ENCODE data around the gene CACNA1B.

Gene CACNA1B

GRCh38 chr9:137870432-137870831 is 7.2 kb upstream of the CACNA1B start:
- Histone ChIP-seq H3K36me3 (ENCODE audit: insufficient read depth, insufficient read length, low read length) (no peaks in the 10 kb centered on the region), H3K4me1 (ENCODE audit: insufficient read depth, insufficient read length) (no peaks in the 10 kb centered on the region), H3K9me3 (ENCODE audit: insufficient read depth, low read length) (no peaks in the 10 kb centered on the region), H3K4me3 (ENCODE audit: insufficient read length, low read depth) (no peak overlapping the region), H3K27me3 (ENCODE audit: insufficient read depth, insufficient read length) (peaks cover 23% of the 10 kb centered on the region), H3K9ac (ENCODE audit: insufficient read length, low read depth) (no peak overlapping the region)
- DNase-seq (ENCODE audit: low read depth, low spot score): no peak
- no peak for TF ChIP-seq SUZ12 (IDR thresholded peaks at IDR 0.05; ENCODE audit: extremely low read depth, insufficient read depth, insufficient read length)
- TF ChIP-seq YY1 (IDR thresholded peaks at IDR 0.05; ENCODE audit: insufficient read depth, insufficient read length): no peak
- no peak for TF ChIP-seq ZNF274 (IDR thresholded peaks at IDR 0.05; ENCODE audit: low read depth, low read length)

GRCh38 chr9:137872296-137872695 is 5.3 kb upstream of the CACNA1B start:
- peaks cover 42% of the 10 kb centered on the region for H3K27me3 ChIP-seq (ENCODE audit: insufficient read depth, insufficient read length)
- no peak overlapping the region for H3K4me3 ChIP-seq (ENCODE audit: insufficient read length, low read depth)
- no peak overlapping the region for H3K9ac ChIP-seq (ENCODE audit: insufficient read length, low read depth)
- H3K4me1 ChIP-seq (ENCODE audit: insufficient read depth, insufficient read length): no peaks in the 10 kb centered on the region
- H3K9me3 ChIP-seq (ENCODE audit: insufficient read depth, low read length): no peaks in the 10 kb centered on the region
- TF ChIP-seq SUZ12 (IDR thresholded peaks at IDR 0.05; ENCODE audit: extremely low read depth, insufficient read depth, insufficient read length): no peak
- no peak for TF ChIP-seq YY1 (IDR thresholded peaks at IDR 0.05; ENCODE audit: insufficient read depth, insufficient read length)
- TF ChIP-seq ZNF274 (IDR thresholded peaks at IDR 0.05; ENCODE audit: low read depth, low read length): no peak
- no peak for DNase-seq (ENCODE audit: low read depth, low spot score)
- no peaks in the 10 kb centered on the region for H3K36me3 ChIP-seq (ENCODE audit: insufficient read depth, insufficient read length, low read length)

- H3K4me3 ChIP-seq (ENCODE audit: insufficient read length, low read depth): no peak overlapping the region
- H3K36me3 ChIP-seq (ENCODE audit: insufficient read depth, insufficient read length, low read length): no peaks in the 10 kb centered on the region
- no peak overlapping the region for H3K9ac ChIP-seq (ENCODE audit: insufficient read length, low read depth)
- peaks cover 45% of the 10 kb centered on the region for H3K27me3 ChIP-seq (ENCODE audit: insufficient read depth, insufficient read length)
- TF ChIP-seq YY1 (IDR thresholded peaks at IDR 0.05; ENCODE audit: insufficient read depth, insufficient read length) (no peak), SUZ12 (IDR thresholded peaks at IDR 0.05; ENCODE audit: extremely low read depth, insufficient read depth, insufficient read length) (no peak), ZNF274 (IDR thresholded peaks at IDR 0.05; ENCODE audit: low read depth, low read length) (no peak)
- H3K9me3 ChIP-seq (ENCODE audit: insufficient read depth, low read length): no peaks in the 10 kb centered on the region
- DNase-seq (ENCODE audit: low read depth, low spot score): no peak
- no peaks in the 10 kb centered on the region for H3K4me1 ChIP-seq (ENCODE audit: insufficient read depth, insufficient read length)
Observed at GRCh38 chr9:137873408-137873807, 4.2 kb upstream of the CACNA1B start.

GRCh38 chr9:137873858-137874362 is 3.7 kb upstream of the CACNA1B start:
- no peak for TF ChIP-seq ZNF274 (IDR thresholded peaks at IDR 0.05; ENCODE audit: low read depth, low read length)
- TF ChIP-seq YY1 (IDR thresholded peaks at IDR 0.05; ENCODE audit: insufficient read depth, insufficient read length): no peak
- no peak for TF ChIP-seq SUZ12 (IDR thresholded peaks at IDR 0.05; ENCODE audit: extremely low read depth, insufficient read depth, insufficient read length)

GRCh38 chr9:137875354-137875753 is 2.2 kb upstream of the CACNA1B start:
- no peak overlapping the region for H3K4me3 ChIP-seq (ENCODE audit: insufficient read length, low read depth)
- H3K9me3 ChIP-seq (ENCODE audit: insufficient read depth, low read length): no peaks in the 10 kb centered on the region
- H3K27me3 ChIP-seq (ENCODE audit: insufficient read depth, insufficient read length): peaks cover 46% of the 10 kb centered on the region
- DNase-seq (ENCODE audit: low read depth, low spot score): no peak
- no peak for TF ChIP-seq YY1 (IDR thresholded peaks at IDR 0.05; ENCODE audit: insufficient read depth, insufficient read length)
- no peak for TF ChIP-seq ZNF274 (IDR thresholded peaks at IDR 0.05; ENCODE audit: low read depth, low read length)
- H3K4me1 ChIP-seq (ENCODE audit: insufficient read depth, insufficient read length): peaks cover 3% of the 10 kb centered on the region
- H3K9ac ChIP-seq (ENCODE audit: insufficient read length, low read depth): no peak overlapping the region
- H3K36me3 ChIP-seq (ENCODE audit: insufficient read depth, insufficient read length, low read length): peaks cover 17% of the 10 kb centered on the region

More at GRCh38 chr9:137873858-137874362, 3.7 kb upstream of the CACNA1B start:
- peaks cover 46% of the 10 kb centered on the region for H3K27me3 ChIP-seq (ENCODE audit: insufficient read depth, insufficient read length)
- H3K4me1 ChIP-seq (ENCODE audit: insufficient read depth, insufficient read length): peaks cover 3% of the 10 kb centered on the region
- no peak for DNase-seq (ENCODE audit: low read depth, low spot score)
- H3K9ac ChIP-seq (ENCODE audit: insufficient read length, low read depth): no peak overlapping the region
- H3K4me3 ChIP-seq (ENCODE audit: insufficient read length, low read depth): no peak overlapping the region
- no peaks in the 10 kb centered on the region for H3K9me3 ChIP-seq (ENCODE audit: insufficient read depth, low read length)
- peaks cover 3% of the 10 kb centered on the region for H3K36me3 ChIP-seq (ENCODE audit: insufficient read depth, insufficient read length, low read length)

- H3K4me3 ChIP-seq (ENCODE audit: insufficient read length, low read depth): no peak overlapping the region
- H3K9ac ChIP-seq (ENCODE audit: insufficient read length, low read depth): no peak overlapping the region
- TF ChIP-seq ZNF274 (IDR thresholded peaks at IDR 0.05; ENCODE audit: low read depth, low read length) (no peak), SUZ12 (IDR thresholded peaks at IDR 0.05; ENCODE audit: extremely low read depth, insufficient read depth, insufficient read length) (no peak), YY1 (IDR thresholded peaks at IDR 0.05; ENCODE audit: insufficient read depth, insufficient read length) (no peak)
- no peak for DNase-seq (ENCODE audit: low read depth, low spot score)
- peaks cover 46% of the 10 kb centered on the region for H3K27me3 ChIP-seq (ENCODE audit: insufficient read depth, insufficient read length)
- peaks cover 3% of the 10 kb centered on the region for H3K4me1 ChIP-seq (ENCODE audit: insufficient read depth, insufficient read length)
- H3K36me3 ChIP-seq (ENCODE audit: insufficient read depth, insufficient read length, low read length): peaks cover 22% of the 10 kb centered on the region
- H3K9me3 ChIP-seq (ENCODE audit: insufficient read depth, low read length): no peaks in the 10 kb centered on the region
Observed at GRCh38 chr9:137875846-137876245, 1.7 kb upstream of the CACNA1B start.

GRCh38 chr9:137876269-137876668 is 1.3 kb upstream of the CACNA1B start:
- H3K9ac ChIP-seq (ENCODE audit: insufficient read length, low read depth): no peak overlapping the region
- DNase-seq (ENCODE audit: low read depth, low spot score): no peak
- H3K4me1 ChIP-seq (ENCODE audit: insufficient read depth, insufficient read length): peaks cover 3% of the 10 kb centered on the region
- peaks cover 46% of the 10 kb centered on the region for H3K27me3 ChIP-seq (ENCODE audit: insufficient read depth, insufficient read length)
- no peak overlapping the region for H3K4me3 ChIP-seq (ENCODE audit: insufficient read length, low read depth)
- H3K9me3 ChIP-seq (ENCODE audit: insufficient read depth, low read length): no peaks in the 10 kb centered on the region
- TF ChIP-seq ZNF274 (IDR thresholded peaks at IDR 0.05; ENCODE audit: low read depth, low read length): no peak
- TF ChIP-seq YY1 (IDR thresholded peaks at IDR 0.05; ENCODE audit: insufficient read depth, insufficient read length): no peak
- no peak for TF ChIP-seq SUZ12 (IDR thresholded peaks at IDR 0.05; ENCODE audit: extremely low read depth, insufficient read depth, insufficient read length)
- peaks cover 25% of the 10 kb centered on the region for H3K36me3 ChIP-seq (ENCODE audit: insufficient read depth, insufficient read length, low read length)
